Epithelial cell of prostate (primary cell): ENCODE measurements around the gene SMC1A.
A peak's percentile ranks its signal among the peaks of the same experiment; 100 is the strongest.
"Not testable (repeated sequence)": the region's sequence is repeated elsewhere in the genome, so short reads cannot be mapped to it uniquely, and the experiment has no call there.

Source experiments
- DNase-seq: peaks from one replicate; pipeline ENCODE4 v3.0.0-alpha.2; 2011; ENCODE audit warnings: low read depth, low spot score
- H3K27ac ChIP-seq: fragments of 450-650 bp; 2 replicates; pipeline ENCODE4 v1.5.1; 2017; ENCODE audit warnings: mild to moderate bottlenecking

The SMC1A gene

GRCh38 chrX:53422086-53422860, at the start of gene SMC1A:
Gene SMC1A (minus strand): TSS chrX:53422654. CDS start chrX:53422600, 54 bp downstream.
- peak; percentile 85 for DNase-seq
- H3K27ac ChIP-seq = peak within 1 kb of the TSS; percentile 79

DNA sequence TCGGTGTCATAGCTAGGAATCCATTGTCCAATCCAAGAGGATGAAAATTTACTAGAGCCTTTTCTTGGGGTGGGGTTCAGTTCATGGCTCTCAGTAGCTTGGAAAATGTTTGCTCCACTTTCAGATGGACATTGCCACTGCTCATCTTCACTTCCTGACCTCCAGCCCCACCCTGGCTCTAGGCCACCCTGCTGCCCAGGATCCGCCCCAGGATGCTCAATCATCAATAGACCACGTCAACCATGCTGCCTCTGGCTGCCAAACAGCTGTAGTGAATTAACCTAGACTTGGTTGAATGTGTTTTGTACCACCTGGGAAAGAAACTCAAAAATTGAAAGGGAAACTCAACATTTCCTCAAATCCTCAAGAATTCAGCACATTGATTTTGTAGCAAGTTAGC, 48.9 kb upstream of the SMC1A start:
- DNase-seq = no peak
- H3K27ac ChIP-seq = no peak overlapping the region

DNA sequence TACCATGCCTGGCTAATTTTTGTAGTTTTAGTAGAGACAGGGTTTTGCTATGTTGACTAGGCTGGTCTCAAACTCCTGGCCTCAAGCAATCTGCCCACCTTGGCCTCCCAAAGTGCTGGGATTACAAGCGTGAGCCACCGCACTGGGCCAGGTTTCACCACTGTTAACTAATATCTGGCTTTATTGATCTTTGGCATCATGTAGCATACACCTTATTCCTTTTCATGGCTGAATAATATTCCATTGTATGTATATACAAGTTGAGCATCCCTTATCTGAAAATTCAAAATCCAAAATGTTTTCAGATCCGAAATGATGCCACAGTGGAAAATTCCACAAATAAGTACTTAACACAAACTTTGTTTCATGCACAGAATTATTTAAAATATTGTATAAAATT, 46.2 kb upstream of the SMC1A start:
- not testable (repeated sequence) for DNase-seq

DNA sequence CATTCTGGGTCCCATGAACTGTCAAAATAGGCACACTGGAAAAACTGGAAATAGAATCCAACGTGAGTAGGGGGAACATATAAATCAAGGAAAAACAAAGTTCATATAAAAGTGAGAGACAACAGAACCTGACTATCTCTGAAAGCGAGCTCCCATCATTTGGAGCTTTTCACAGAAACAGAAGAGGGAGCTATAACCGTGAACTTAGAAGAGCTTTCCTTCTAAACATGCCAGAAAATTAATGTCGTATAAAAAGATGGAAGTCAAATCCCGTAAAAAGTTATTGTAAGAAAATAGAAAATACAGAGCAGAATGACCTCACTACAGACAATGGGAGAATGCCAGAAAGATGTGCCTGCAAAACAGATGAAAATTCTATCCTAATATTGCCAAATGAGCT, 35.6 kb upstream of the SMC1A start:
- no peak for DNase-seq
- no peak overlapping the region for H3K27ac ChIP-seq

More for the DNA sequence above, 46.2 kb upstream of the SMC1A start:
- not testable (repeated sequence) for H3K27ac ChIP-seq

DNA sequence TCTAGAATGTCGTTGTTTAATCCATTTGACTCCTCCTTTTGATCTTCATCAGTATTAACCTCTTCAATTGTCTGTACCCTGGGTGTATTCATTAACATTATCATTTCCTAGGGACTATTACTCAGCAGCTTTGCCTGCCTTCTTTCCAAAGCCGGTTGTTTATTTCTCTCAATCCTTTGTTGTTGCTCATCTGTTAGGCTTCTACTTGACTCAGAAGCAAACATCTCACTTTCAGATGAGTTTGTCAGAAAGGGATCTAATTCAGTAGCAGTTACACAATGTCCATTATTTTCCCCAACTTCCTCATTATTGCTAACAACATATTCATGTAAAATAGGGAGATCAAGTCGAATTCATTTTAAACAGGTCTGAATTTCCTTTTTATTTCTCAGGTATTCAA, 33.8 kb upstream of the SMC1A start:
- H3K27ac ChIP-seq = peak overlapping the region; percentile 45

DNA sequence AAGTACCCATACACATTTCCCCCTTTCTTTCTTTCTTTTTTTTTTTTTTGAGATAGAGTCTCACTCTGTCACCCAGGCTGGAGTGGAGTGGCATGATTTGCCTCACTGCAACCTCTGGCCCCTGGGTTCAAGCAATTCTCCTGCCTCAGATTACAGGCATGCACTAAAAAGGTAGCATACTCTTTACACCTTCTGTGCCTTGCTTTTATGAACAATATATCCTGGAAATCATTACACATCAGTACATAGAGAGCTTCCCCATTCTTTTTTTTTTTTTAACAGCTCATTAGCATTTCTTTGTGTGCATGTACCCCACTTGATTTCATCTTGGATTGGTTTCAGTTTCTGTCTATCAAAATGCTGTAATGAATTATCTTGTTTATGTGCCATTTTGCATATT, 30.4 kb upstream of the SMC1A start:
- no peak for DNase-seq
- H3K27ac ChIP-seq = no peak overlapping the region

More for the DNA sequence above, 33.8 kb upstream of the SMC1A start:
- no peak for DNase-seq

DNA sequence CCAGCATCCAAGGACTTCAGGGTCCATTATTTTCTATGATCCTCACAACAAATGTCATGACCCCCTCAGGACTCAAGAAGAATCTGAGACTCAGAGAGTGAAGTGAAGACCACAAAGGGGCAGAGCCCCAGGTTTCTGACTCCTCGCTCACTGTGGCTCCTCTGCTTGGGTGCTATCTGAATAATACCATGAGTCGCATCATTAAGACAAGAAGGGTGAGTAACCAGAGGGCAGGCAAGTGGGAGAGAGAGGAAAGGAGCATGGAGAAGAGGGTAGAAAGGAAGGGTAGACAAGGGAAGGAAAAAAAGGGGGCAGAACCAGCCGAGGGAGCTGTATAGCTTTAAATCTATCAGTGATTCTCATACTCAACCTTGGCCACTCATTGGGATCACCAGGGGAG, 27.2 kb upstream of the SMC1A start:
- no peak for DNase-seq
- no peak overlapping the region for H3K27ac ChIP-seq

DNA sequence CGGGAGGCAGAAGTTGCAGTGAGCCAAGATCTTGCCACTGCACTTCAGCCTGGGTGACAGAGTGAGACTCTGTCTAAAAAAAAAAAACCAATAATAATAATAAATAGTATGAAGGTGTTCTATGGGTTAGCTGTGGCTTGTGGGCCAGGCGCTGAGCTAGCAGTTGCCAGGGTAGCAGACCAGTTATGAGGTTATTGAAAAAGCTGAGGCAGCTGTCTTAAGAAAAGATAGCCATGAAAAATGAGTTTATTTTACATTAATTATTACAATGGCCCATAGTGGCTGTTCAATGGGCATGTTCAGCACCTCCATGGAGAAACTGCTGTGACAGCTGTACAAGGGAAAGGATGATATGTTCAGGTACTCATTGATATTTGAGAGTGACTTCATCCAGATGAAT, 25.0 kb upstream of the SMC1A start:
- H3K27ac ChIP-seq = no peak overlapping the region
- no peak for DNase-seq

DNA sequence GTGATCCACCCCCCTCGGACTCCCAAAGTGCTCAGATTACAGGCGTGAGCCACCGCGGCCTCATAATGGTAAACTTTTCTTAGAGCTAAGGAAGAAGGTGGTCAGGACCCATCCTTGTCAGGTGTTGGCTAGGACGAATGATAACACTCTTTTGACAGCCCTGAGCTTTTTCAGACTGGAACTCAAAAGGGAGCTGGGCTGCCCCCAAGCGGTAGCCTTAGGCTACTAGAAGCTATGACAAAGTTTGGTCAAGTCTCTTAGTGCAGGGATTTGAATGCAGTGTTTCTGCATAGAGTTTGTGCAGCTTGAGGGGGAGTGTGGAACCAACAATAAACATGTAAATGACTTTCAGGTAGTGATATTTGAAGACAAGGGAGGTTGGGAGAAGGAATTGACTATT, 23.5 kb upstream of the SMC1A start:
- no peak for DNase-seq
- H3K27ac ChIP-seq = no peak overlapping the region

- no peak overlapping the region for H3K27ac ChIP-seq
- no peak for DNase-seq
Observed at GRCh38 chrX:53442322-53442631, 19.8 kb upstream of the SMC1A start.

DNA sequence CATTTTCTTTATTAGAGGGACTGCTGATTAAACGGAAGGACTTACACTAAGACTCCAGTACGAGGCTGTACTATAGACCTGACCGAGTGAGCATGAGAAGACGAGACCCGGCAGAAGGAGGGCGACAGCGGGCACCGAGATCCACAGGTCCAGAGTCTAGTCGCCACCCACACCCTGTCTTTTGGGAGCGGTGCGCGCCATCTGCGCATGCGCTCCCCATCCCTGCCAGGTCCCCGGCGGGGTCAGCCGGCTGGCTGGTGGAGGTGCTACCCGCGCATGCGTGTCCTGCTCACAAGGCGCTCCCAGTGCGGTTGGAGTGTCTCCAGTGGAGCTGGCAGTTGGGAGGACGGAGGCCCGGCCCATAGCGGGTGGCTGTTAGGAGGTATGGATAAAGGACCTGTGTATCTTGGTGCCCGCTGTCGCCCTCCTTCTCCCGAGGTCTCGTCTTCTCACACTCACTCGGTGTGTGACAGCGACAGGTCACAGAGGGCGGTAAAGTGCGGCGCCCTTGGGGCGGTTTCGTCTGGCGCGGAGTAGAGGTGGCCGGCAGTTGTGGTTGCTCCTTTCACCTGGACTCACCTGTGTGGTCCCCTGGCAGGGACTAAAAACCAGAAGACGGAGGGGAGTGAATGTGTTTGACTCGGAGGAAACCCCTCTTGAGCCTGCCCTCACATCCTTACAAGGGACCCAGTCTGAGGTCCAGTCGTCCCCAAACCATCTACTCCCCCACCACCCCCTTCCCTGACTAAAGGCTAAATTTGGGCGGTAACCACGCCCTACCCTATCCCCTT, 19.3 kb upstream of the SMC1A start:
- DNase-seq = no peak
- H3K27ac ChIP-seq = peak overlapping the region; percentile 73

DNA sequence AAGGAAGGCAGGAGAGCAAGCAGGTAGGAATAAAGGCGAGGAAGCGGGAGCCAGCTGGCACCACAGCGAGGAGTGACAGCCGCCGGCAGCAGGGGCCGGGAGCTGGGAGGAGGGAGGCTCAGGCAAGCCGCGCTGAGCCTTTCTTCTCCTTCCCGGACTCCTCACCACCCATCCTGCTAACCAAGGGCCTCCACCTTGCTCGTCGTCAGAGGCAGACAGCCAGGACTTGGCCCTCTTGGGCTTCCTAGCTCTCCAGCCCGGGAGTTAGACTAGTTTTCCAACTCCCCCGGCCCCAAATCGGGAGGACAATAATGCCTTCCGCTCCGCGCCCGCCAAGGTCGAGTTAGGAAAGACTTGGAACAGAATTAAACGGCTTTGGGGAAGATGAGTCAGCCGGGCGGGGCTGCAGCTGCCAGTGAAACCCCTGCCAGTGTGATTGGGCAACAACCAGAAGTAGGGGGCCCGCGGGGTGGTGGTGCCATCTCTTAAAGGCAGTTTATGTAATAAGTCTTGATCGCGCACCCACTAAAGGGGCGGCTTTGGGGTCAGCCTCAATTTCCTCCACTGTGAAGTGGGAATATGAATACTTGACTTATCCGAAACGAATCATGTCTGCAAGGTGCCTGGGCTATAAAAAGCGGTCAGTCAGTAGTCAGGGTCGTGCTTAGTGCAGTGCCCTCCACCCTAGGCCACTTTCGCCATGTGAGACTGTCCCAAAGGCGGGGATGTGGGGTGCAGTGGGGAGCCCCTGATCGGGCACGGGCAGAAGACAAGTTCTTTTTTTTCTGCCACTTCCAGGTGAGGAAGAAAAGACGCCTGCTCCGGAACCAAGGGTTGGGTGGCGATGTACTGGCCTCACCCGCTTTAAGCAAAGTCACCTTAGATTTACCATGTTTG, 18.4 kb upstream of the SMC1A start:
- no peak for DNase-seq
- peak overlapping the region; percentile 73 for H3K27ac ChIP-seq

DNA sequence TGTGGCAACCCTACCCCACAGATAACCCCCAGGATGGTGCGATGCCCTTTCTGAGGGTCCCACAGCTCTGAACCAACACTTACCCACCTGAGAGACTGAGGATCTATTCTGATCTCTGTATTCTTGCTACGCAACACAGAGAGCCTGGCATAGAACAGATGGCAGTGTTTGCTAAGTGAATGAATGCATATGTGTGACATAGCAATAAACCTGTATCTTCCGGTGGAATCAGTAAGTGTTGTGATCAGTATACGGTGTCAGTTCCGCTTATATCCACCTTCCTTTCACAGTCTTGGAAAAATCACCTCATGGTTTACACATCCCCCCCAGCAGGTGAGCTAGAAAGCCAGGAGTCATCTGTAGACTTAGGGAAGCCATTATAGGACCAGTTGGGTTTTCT, 17.6 kb upstream of the SMC1A start:
- H3K27ac ChIP-seq = peak overlapping the region; percentile 73
- no peak for DNase-seq

- DNase-seq = no peak
- no peak overlapping the region for H3K27ac ChIP-seq
Observed at GRCh38 chrX:53438832-53439230, 16.4 kb upstream of the SMC1A start.

DNA sequence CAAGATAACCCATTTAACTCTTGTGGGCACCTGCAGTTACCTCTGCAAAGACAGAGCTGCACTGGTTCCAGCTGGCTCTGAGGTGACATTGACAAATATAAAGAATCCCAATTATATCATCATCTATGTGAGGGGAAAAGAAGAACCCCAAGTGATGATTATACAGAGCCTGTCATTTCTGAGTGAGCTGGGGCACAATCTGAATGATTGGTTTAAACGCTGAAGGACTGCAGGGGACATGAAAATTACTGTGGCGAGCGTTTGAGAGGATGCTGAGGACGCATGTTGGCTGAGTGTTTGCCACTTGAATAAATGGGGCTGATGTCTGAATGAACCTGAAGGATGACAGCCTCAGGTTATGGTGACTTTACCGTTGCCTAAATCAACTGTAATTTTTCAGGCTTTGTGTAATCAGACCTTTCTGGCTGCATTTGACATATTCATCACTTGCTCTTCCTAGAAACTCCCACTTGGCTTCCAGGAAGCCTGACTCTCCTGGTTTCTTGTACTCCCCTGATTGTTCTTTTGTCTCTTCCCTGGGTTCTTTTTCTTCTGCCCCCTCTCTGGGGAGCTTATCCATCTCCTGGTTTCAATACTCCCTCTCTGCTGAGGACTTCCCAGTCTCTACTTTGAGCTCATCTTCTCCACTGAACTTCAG, 15.8 kb upstream of the SMC1A start:
- no peak for DNase-seq
- no peak overlapping the region for H3K27ac ChIP-seq

DNA sequence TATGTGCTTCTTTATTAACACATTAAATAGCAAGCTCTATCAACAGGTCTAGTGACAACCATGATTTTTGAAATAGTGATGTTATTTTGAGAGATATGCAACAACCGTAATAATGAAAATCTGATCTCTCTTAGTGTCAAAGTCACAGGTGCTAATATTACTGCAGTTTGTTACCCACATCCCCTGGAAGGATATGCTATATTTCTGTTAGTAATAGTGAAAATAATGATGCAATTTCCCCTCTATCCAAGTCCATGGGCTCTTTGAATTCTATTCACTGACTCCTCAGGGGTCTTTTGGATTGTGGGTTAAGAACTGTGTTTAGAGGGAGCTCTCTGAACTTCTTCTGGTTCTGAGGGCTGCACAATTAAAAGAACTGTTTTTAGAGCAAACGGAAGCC, 14.8 kb upstream of the SMC1A start:
- DNase-seq = no peak
- H3K27ac ChIP-seq = no peak overlapping the region

- H3K27ac ChIP-seq = no peak overlapping the region
- no peak for DNase-seq
Observed at GRCh38 chrX:53435997-53436396, 13.5 kb upstream of the SMC1A start.

GRCh38 chrX:53433651-53434639, 11.5 kb upstream of the SMC1A start, which contains the start of gene HSD17B10:
Gene HSD17B10 (minus strand): TSS chrX:53434370. CDS start chrX:53434345, 25 bp downstream.
- H3K27ac ChIP-seq = no peak within 1 kb of the TSS
- no peak for DNase-seq

DNA sequence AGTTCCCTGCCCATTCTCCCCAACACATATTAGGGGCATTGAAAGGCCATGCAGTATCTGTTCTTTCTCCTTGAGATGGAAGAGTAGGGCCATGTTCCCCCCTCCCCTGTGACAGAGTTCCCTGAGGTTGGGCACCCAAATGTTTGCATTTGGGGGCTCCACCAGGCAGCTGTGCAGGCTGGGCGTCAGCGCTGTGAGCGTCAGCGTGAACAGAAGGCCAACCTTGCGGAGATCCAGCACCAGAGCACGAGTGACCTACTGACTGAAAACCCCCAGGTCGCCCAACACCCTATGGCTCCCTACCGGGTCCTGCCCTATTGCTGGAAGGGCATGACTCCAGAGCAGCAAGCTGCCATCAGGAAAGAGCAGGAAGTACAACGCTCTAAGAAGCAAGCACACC, 7.8 kb upstream of the SMC1A start:
- DNase-seq = no peak
- H3K27ac ChIP-seq = no peak overlapping the region
